Cerebellar nuclear complex (tissue), 1 donor: ENCODE measurements around the gene IGSF21.

Source experiments
- DNase-seq, 2 experiments: peaks; one replicate each; lab custom pipeline; 2025; lab: John Stamatoyannopoulos, UW

Gene IGSF21

DNA sequence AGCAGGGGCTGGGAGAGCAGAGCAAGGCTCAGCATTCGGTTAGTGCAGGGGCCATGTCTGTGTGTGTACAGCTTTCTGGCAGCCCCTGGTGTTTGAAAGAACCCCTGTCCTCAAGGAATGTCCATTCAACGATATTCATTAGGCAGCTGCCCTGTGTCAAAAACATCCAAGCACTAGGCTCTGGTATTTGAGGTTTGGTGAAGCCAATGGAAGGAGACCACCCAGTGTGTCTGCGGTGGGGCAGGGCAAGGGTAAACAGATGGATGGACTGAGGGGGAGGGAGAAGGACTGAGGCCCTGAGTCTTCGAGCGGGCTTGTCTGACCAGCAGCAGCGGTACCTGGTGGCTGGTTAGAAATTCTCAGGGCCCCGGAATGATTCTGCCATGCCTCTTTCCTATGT is 217.5 kb downstream of the IGSF21 start:
- no peak for DNase-seq

DNA sequence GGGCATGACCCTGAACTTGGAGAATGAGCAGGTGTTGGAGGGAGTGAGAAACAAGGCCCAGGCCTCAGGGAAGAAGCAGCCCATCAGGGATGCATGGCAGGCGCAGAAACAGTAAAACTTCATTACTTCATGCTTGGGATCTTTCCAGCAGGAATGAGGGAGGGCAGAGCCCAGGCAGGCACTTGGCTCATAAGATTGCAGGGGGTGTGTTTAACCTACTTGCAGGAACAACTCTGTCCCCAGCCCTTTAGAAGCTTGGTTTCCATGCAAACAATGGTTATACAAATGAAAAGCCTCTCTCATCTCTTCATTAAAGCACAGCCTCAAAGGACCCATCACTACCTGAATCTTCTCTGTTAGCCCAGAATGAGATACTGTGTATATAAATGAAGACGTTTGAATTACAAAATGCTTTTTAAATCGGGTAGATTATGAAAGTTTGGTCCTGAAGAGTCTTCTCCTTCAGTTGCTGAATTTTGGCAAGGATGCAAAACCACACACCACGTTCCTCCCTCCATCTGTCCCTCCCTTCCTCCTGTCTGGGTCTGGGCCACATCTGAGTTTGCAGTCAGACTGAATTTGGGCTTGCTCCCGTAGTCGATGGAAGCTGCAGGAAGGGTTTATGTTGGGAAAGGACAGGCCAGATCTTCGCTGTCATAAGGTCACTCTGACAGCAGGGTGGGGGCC is 218.8 kb downstream of the IGSF21 start:
- peak in 1 of 2 experiments; percentile 68 for DNase-seq

DNA sequence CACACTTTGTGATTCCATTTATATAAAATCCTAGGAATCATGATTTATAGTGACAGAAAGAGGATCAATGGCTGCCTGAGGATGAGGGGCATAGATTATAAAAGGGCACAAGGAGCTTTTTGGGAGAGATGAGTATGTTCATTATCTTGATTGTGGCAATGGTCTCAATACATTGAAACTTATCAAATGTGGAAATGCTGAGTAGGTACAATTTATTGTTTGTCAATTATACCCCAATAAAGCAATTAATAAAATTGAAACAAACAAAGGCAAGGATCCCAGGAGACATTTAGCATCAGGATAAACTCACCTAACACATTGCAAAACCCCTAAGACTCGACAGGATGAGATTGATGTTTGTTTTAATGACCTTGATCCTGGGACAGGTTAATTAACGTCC is 220.1 kb downstream of the IGSF21 start:
- DNase-seq: no peak

DNA sequence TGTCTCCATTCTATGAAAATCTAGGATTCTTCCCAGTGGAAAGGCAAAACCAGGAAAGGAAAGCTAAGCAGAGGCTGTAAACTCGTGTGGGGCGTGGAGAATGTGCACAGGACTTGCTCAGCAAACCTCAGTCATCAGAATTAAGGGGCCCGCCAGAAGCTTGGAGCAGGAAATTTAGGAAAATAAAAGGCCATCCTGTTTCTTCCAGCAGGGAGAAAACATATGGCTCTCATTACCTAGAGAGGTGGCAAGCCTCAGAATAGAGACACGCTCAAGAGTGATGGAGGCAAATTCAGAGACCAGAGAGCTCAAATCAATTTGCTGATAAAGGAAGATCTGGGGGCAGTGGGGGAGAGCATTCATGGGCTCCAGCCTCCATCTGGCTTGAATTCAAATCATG is 221.2 kb downstream of the IGSF21 start:
- no peak for DNase-seq

DNA sequence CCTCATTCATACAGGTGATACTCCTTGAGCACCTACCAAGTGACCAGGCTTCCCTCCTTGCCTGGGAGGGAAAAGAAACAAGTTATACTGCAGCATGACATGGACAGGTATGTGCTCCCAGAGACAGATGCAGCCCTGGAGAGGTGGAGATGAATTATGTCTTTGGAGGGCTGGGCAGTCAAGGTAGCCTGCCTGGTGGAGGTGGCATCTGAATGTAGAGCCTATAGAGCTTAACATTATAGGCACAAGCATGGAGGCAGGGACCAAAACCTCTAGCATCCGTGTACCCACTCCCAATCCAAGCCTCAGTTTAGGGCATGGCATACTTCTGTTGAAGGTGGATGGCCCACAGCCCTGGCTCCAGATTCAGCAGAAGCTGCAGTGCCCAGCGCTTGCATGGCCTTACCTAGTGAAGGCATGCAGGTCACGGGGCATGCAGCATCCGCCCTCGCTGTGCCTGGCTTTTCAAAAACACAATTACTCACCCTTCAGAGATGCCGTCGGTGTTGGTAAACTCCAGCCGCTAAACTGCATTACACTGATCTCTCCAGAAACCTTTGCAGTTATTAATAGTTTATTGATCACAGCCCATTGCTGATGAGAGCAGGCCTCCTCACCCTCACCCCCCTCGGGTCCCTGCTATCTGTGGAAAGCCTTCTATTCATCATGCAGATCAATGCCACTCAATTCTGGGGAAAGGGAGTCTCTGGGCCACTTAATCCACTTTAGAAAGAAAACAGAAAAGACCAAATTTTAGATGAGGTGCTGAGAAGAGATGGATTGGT is 222.1 kb downstream of the IGSF21 start:
- DNase-seq: no peak

DNA sequence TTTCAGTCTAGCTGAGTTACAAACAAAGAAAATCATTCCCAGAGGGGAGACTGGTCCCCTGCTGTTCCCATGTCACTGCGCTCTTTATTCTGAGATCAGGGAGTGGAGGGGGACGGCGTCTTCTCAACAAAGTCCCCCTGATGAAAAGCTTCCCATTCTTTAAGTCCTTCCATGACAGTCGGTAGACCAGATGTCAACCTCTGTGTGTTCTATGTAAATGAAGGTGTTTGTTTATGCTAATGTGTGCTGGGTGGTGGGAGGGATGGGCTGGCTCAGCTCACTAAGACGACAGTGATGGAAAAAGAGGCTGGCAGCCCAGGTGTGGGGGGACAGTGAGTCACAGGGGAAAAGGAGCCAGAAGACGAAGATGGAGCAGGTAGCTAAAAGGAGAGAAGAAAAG is 225.0 kb downstream of the IGSF21 start:
- DNase-seq: no peak

DNA sequence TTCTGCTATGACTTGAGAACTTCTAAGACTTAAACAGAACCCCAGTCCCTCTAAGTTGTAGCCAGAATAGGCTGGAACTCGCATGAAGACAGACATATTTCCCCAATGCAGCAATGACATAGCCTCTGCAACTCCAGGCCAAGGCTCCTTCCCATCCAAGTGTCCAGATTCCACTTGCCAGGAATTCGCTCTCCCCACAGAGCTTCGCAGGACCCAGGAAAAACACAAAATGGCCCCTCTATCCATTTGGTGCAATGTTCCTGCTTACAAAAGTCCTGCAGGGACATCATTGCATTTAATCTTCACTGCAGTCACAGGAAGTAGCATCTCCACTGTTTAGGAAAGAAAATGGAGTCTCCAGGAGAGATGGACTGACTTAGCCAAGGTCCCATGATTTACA is 225.6 kb downstream of the IGSF21 start:
- no peak for DNase-seq

DNA sequence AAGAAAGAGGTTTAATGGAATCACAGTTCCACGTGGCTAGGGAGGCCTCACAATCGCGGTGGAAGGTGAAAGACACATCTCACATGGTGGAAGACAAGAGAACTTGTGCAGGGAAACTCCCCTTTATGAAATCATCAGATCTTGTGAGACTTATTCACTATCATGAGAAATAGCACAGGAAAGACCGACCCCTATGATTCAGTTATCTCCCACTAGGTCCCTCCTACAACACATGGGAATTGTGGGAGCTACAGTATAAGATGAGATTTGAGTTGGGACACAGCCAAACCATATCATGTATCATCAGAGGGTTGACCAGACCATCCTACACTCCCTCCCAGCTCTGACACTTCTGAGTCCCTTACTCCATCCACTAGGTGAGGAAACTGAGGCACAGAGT is 229.2 kb downstream of the IGSF21 start:
- DNase-seq: no peak

DNA sequence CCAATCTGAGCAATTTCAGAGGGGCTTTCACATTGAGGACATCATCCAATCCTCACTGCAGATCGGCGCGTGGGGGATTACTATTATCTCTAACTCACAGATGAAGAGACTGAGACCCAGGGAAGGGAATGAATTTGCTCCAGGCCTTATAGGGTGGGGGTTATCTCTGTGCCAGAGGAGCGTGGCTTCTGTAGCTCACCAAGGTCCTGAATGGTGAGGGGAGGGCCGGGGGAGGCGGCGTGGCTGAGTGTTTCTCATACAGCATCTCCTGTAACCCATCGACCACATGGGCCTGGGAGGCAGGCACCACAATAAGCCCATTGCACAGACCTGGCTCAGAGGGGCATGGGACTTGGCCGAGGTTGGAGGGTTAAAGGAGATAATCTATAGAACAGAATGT is 230.2 kb downstream of the IGSF21 start:
- no peak for DNase-seq

DNA sequence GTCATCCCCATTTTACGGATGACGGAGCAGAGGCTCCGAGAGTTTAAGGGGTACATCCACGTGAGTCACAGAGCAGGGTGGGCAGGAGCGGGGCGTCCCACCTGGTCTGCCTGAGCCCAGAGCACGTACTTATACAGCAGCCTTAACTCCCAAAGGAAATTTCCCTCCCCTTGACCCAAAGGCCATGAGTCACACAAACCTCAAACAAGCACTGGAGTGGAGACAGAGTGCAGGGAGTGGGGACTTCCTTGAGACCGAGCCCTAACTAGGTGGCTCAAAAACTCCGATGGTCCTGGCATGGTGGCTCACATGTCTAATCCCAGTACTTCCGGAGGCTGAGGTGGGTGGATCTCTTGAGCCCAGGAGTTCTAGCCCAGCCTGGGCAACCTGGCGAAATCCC is 231.6 kb downstream of the IGSF21 start:
- no peak for DNase-seq

DNA sequence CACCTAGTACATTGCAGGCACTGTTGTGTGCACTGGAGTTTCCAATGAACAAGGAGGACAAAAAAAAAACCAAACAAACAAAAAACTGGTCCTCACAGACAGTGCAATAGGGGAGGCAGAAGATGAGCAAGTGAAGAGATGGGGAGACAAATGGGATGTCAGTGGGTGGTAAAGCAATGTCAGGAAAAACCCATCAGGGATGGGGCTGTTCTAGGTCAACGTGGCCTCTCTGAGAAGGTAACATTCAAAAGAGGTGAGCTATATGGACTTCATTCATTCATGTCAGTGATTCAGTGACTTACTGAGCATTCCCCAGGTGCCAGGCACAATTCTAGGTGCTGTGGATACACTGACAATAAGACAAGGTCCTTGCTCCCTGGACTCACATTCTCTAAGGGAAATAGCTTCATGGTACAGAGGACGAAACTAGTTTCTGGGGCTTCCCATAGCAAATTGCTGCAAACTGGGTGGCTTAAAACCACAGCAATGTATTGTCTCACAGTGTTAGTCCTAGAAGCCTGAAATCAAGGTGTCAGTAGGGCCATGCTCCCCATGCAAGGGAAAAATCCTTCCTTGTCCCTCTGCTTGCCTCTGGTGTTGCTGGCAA is 232.7 kb downstream of the IGSF21 start:
- no peak for DNase-seq

DNA sequence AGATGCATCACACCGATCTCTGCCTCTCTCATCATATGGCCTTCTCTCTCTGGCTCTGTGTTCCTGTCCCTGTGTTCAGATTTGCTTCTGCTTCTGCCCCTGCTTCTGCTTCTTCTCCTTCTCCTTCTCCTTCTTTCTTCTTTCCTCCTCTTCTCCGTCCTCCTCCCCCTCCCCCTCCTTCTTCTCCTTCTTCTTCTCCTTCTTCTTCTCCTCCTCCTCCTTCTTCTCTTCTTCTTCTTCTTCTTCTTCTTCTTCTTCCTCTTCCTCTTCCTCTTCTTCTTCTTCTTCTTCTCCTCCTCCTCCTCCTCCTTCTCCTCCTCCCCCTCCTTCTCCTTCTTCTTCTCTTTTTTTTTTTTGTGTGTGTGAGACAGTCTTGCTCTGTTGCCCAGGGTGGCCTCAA is 233.2 kb downstream of the IGSF21 start:
- DNase-seq: no peak

DNA sequence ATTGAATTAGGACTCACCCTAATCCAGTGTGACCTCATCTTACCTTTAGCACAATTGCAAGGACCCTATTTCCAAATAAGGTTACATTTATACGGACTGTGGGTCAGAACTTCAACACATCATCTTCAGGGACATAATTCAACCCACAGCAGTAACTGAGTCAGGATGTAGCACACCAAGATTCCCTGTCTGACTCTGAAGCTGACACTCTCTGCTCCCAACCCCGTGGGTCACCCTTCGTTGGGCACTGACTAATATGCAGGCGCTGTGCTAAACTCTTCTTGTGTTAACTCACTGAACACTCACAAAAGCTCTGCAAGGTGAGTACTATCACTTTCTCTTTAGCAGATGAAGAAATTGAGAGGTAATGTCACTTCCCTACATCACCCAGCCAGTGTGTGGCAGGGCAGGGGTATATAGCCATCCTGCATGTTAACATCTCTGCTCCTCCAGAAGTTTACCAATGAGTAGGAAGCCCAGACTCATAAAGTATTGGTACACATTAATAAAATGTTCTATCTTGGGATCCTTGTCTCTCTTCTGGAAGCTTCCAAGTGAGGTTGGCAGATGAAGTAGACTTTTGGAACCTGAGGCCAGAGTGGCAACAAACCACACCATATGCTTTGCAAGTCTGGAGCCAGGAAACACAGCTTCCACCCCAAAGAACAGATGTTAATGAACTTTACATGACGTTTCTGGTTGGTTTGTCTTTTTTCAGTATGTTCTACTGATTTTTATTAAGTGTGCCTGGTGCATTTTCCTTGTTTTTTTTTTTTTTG is 233.9 kb downstream of the IGSF21 start:
- no peak for DNase-seq

DNA sequence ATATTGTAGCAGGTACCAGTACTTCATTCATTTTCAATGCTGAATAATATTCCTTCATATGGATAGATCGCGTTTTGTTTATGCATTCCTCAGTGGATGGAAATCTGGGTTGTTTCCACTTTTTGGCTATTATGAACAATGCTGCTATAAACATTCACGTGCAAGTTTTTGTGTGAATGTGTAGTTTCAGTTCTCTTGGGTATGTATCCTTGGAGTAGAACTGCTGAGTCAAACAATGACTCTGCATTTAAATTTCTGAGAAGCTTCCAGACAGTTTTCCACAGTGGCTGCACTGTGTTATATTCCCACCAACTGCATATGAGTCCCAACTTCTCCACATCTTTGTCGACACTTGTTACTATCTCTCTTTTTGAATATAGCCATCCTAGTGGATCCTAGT is 235.1 kb downstream of the IGSF21 start:
- DNase-seq: no peak

DNA sequence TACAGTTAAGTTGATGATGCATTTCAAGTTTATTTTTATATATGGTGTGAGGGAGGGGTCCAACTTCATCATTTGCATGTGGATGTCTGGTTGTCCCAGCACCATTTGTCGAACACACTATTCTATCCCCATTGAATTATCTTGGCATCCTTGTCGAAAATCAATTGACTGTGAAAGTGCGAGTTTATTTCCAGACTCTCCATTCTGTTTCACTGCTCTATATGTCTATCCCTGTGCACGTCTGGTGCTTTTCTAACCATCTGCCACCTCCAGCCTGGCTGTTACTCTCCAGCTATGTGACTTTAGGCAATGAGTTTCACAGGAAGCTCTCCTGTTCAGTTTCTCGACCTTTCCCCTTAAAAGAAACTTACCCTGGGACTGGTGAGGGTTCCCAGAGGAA is 236.0 kb downstream of the IGSF21 start:
- DNase-seq: no peak

DNA sequence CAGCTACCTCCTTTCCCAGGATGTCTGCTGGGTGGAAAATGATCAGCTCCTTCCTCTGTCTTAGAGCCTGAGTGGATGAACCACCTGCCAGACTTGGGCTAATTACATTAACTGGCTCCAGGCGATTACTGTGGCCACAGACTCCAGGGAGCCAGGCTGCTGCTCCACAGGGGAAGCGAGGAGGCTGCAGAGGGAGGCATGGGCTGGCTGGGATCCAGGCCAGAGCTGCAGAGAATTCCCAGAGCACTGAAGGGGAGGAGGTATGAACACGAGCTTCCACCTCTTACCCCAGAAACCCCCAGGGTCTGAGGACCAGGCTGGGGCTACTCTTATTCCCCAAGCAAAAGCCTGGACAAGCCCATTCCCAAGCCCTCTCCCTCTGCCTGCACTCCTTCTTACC is 237.2 kb downstream of the IGSF21 start:
- DNase-seq: no peak

DNA sequence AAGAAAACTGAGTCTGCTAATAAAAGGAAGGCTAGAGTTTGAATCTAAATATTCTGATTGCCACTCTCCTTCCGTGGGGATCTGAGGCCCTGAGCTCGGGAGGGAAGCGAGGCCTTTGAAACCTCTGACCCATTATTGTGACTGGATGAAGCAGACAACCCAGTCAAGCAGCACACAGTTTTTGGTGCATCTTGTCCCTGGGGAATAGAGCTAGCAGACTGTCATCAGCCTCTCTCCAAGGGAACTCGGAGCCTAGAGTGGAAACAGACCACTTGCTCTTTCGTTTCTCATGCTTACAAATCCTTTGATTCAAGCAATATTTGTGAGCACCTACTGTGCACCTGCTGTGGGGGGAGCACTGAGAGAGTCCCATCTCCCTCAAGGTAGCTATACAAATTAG is 240.0 kb downstream of the IGSF21 start:
- DNase-seq: no peak

DNA sequence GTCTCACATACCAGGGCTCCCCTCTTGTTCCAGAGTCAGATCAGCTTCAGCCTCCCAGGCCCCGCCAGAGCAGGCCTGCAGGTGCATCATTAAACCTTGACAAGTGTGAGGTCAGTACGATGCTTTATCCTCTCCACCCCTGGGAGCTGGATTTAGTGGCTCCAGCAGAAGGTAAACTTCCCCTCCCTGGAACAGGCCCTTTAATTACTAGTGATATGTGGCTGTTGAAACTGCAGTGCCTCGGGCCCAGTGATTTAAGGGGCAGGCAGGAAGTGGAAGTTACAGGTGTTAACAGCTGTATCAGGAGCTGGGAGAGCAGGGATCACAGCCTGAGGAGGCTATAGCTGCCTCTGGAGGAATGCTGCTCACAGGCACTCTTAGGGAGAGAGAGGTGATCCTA is 240.8 kb downstream of the IGSF21 start:
- no peak for DNase-seq

DNA sequence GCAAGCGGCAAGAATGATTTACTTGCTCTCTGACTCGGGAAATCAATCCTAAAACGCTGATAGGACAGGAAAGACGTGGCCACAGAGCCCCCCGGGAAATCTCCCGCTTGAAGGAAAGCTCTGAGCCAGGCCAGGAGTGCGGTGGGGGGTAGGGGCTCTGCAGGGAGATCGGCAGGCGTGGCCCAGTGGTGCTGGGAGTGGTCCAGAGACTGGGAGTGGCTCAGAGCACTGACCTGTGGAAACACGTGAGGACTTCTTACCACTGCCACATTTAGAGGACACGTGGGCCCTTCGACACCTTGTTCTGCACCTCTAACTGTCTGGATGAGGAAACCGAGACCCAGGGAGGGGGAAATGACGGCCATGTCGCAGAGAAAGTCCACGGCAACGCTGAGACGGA is 243.1 kb downstream of the IGSF21 start:
- no peak for DNase-seq

DNA sequence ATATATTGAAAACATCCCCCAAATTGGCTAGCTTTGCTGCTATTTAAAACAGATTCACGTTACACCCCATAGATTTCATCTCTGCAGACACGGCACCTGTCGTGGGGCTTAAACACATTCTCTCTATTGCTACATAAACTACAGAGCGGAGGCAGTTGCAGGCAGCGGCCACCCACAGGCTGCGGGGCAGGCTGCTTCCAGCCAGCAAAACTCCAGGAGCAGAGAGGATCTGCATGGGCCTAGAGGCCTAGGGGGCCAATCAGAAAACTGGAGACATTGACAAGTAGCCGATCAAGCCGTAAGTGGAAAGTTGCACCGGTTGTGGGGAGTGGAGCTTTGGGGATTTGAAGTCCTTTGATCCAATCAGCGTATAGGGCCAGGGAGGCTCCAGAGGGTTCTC is 244.1 kb downstream of the IGSF21 start:
- no peak for DNase-seq

DNA sequence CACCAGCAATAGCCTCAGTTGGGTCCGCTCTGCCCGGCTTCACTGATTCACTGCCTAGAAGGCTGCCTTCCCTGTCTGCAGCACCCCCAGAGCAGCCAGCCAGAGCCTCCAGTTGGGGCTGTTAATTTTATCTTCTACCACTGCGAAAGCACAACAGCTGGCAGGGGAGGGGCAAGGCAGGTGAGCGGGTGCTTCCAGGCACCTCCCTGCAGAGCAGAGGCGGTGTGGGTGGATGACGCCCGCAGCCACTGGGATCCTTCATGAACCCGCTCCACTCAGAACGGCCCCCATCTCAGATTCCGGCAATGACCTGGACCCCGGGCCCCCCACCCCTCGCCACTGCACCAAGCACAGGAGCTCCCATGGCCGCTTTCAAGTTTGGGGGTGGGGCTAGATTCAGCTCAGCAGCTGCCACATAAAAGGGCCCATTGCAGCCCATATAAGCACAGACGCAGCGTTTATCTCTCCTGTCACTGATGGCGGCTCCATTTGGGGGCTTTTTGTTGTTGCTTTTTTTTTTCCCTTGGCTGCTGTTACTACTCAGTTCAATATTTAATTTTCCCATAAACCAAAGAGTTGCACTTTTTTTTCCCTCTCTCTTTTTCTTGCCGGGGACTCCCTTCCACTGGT is 245.2 kb downstream of the IGSF21 start:
- no peak for DNase-seq

DNA sequence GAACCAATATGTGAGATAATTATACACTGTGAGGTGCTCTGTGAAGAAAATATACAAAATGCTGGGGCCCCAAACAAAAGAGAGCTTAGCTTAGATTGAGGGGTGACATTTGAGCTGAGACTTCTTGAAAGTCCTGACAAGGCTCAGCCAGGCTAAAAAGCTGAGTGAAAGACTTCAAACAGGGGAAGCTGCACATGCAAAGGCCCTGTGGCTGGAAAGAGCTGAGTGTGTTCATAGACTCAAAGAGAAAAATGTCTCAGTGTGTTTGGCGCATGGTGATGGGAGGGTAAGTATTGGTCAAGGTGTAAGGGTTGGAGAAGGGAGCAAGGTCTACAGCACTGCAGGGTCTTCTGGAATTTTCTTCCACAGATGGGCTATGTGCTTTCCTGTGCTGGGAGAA is 245.9 kb downstream of the IGSF21 start:
- no peak for DNase-seq
